ENCODE results near the gene KIF16B.
"Not testable (repeated sequence)": the region's sequence is repeated elsewhere in the genome, so short reads cannot be mapped to it uniquely, and the experiment has no call there.

Gene KIF16B

DNA sequence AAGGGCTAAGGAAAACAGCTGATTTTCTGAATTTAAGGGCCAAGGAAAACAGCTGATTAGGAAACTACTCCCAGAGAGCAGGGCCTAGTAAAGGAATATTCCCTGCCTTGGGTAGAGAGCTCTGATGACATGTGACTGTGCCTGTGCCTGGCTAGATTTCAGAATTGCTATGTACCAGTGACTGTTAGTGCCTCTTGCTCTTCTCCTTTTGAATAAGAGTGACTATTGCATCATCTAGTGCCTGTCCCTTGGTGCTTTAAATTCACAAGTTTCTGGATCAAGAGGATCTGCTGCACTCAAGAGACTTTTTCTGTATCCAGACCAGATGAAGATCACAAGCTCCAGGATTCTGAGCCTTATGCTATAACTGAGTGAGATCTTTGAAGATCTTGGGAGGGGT, 332.9 kb downstream of the KIF16B start:
- DNase-seq = no peak

DNA sequence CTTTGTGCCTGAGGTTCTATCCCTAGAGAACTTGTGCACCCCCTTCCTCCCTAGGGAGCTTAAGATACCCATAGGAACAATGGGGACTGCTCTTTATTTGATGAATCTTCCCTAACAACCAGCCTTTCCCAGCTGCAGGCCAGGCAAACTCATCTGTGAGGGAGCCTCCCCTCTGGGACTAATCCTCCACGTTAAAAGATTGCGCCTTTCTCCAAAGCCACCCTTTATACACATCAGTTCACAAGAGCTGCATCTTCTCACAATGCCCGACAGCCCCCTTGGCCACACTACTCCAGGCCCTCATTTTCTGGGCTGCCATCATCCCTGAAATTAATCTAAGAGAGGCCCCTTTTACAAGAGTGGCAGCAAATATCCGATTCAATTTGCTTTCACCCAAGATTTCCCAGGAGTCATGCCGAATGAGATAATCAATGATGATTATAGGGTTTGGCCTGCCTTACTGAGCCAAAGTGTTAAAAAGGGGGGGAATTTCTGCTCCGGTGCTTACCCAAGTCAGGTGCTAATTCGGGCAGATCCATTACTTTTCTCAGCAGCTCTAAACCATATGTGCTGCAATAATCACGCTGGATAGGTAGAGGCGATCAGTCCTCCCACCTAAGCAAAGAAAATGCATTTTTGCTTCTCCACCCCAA, 336.5 kb downstream of the KIF16B start:
- peak in 1 of 2 experiments; percentile 16 for DNase-seq

DNA sequence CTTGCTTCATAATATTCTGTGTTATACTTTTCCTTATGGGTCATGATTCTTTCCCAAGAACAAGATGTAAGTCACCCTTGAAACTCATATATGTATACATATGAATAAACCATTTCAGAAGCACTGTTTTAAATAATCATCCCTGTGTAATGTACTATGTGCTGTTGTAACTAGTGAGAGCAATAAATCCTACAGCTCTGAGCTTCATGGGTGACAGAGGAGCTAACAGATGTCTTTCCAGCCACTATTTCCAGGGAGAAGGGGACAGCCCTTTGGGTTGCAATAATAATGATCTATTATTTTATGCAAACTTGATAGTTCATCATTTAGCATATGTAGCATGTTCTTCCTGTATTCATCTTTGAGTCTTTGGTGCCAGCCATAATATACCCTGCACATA, 342.8 kb downstream of the KIF16B start:
- DNase-seq = no peak

DNA sequence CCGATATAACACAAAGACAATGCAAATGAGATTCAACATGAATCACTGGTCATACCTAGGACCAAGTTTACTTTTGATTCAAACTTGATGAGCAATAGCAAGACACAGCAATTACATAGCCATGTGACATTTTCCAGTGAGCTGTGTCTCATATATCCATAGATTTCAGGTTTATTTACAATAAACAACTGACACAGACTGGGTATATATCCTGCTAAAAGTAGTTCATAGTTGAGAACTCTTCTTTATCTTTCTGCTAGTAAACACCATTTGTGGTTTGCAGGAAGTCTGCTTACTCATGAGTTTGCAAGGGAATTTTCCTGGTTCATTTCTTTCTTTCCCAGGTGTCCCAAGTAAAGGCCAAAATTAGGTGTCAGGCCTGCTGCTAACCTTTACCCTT, 343.4 kb downstream of the KIF16B start:
- DNase-seq = no peak

DNA sequence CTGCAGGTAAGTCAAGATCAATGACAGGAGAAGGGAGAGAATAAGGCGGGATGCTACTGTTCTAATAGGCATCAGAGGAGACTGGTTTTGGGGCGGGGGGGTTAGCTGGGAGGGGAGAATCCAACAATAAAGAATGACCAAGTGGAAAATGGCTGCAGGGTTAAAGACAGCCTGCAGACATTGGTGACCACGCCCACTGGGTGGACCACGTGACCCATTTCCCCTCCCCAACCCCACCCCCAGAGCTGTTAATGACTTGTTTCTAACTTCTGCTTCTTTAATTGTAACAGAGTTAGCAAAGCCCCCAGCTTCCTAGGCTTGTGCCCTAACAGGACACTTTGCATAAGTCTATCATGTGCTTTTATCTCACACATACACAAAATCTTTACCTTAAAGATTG, 344.5 kb downstream of the KIF16B start:
- DNase-seq = no peak

DNA sequence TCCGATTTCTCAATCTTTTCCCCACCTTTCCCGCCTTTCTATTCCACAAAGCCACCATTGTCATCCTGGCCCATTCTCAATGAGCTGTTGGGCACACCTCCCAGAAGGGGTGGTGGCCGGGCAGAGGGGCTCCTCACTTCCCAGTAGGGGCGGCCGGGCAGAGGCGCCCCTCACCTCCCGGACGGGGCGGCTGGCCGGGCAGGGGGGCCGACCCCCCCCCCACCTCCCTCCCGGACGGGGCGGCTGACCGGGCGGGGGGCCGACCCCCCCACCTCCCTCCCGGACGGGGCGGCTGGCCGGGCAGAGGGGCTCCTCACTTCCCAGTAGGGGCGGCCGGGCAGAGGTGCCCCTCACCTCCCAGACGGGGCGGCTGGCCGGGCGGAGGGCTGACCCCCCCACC, 346.3 kb downstream of the KIF16B start:
- not testable (repeated sequence) for DNase-seq

DNA sequence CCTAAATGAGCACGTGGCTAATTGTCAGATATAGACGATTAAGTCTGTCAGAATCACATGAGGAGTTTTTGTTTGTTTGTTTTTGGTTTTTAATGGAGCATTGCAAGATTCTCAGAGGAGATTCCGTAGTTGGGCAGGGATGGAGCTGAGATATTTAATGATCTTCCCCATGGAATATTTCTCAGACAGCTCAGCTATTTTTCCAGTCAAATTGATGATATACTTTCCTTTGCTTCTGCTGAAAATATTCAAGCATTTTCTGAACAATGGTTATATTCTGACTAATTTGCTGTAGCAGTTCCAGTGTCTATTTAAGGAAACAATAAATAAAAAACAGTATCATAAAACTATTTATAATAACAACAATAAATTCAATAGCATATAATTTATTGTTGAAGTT, 348.4 kb downstream of the KIF16B start:
- DNase-seq = no peak

DNA sequence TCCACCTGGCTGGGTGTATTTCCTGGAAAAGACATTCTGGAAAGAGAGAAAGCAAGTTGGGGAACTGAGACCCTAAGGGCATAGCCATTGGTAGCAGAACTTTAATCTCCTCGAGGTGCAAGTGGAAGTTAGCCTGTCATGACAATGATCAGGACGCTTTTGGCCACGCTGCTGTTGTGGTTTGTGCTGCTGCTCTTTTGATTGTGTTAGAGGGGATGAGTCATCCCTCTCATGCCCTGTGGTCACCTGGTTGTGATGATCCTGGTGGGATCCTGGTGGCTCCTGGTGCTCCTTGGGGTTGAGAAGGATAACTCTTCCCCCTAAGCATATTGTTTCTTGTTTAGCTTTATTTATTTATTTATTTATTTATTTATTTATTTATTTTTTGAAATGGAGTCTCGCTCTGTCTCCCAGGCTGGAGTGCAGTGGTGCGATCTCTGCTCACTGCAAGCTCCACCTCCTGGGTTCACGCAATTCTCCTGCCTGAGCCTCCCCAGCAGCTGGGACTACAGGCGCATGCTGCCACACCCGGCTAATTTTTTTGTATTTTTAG, 350.3 kb downstream of the KIF16B start:
- no peak for DNase-seq

Data from NCI-H1930 (cell line).